ENCODE results near the gene DNHD1.
"Not testable (repeated sequence)": the region's sequence is repeated elsewhere in the genome, so short reads cannot be mapped to it uniquely, and the experiment has no call there.

Gene DNHD1

DNA sequence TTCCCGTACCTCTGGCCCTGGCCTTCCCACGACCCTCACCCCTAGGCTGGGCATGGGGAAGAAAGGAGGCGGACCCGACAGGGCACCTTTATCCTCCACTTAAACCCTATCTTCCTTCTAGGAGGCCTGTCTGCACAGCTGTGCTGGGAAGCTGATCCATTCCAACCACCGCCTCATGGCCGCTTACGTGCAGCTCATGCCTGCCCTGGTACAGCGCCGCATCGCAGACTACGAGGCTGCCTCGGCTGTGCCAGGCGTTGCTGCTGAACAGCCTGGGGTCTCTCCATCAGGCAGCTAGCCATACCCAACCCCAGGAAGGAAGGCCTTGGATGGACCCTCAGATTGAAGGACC is 15.2 kb upstream of the DNHD1 start:
- no peak for DNase-seq

- DNase-seq, result no peak
Measured at GRCh38 chr11:6482441-6482840, 14.6 kb upstream of the DNHD1 start.

DNA sequence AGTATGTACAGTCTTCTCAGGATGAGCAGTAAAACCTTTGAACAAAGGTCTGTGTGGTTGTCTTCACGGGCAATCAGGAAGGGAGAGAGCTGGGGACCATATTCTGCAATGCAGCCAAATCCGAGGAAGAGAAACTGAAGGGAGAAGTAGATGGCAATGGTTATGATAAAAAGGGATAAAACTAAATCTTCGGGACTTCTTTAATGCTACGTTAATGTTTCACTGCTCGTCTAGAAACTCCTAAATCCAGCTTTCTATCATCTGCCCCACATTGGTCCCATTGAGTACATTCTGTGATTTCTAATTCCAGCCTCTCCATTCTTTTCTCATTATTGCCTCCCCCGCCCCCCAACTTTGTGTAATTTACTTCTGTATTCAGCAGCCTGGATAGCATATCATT is 14.1 kb upstream of the DNHD1 start:
- no peak for DNase-seq

DNA sequence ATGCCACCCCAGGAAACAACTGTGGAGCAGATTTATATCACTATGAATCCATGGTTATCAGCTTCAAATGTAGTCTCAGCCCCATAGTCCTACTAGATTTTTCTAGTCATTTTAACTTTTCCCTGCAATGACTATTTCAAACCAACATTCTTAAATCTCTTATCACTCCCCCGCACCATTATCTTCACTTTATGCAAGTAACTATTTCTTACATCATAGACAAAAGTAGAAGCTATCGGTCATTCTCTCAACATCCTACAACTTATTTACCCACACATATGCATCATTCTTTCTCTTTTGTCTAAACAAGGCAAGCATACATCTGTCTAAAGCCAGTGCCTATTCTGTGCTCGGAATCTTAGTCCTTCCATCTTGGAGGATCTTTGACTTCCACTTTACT is 11.4 kb upstream of the DNHD1 start:
- no peak for DNase-seq

DNA sequence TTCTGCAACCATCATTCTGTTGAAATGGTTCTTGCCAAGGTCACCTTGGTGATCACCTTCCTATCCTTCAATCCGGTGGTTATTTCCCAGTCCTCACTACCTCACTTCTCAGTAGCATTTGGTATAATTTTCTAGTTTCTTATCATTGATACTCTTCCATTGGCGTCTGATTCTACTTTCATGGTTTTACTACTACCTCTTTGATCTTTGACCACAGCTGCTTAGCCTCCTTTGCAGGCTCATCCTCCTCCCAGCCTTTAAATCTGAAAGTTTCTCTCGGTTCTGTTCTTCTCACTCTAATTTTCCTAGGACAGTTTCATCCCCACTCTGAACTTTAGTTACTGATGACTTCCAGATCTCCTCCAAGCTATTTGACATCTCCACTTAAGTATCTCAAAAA is 10.8 kb upstream of the DNHD1 start:
- no peak for DNase-seq

GRCh38 chr11:6486938-6487337 is 10.1 kb upstream of the DNHD1 start:
- DNase-seq, result no peak

DNA sequence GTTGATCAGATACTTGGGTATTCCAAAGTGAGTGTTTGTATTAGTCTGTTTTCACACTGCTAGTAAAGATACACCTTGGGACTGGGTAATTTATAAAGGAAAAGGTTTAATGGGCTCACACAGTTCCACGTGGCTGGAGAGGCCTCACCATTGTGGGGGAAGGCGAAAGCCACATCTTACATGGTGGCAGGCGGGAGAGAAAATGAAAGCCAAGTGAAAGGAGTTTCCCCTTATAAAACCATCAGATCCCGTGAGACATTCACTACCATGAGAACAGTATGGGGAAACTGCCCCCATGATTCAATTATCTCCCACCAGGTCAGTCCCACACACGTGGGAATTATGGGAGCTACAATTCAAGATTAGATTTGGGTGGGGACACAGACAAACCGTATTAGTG is 8.7 kb upstream of the DNHD1 start:
- DNase-seq, result no peak

DNA sequence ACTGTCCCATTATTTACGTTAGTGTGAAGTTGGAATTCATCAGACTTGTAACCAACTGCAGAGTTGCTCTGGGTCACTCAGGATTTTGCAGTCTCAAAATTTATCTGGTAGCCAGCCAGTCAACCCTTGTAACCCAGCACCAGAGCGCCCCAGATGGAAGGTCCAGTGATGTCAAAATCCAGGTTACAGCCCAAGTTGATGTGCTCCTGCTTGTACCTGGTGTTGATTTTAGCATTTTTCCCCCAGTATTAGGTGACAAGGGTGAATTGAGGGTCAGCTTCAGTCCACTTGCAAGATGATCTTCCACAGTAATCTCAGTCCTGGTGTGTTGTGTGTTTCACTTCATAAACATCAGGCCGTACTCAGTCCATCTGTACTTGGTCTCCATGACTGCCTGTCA is 8.3 kb upstream of the DNHD1 start:
- DNase-seq, result no peak

DNA sequence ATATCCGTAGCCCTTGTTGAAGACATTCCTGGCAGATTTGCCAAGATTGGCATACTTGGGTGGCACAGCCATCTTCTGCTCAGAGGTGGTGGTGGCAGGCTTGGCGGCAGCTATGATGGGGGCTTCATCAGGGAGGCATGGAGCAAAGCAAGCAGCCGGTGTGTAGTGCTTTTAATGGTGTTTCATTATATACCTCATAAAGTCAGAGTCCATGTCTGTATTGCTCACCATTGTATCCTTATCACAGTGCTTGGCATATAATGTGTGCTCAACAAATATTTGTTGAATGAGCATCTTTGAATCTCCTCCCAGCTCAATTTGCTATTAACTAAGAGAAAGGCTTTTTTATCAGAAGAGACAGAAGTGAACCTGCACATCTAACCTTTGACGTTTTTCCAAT is 7.8 kb upstream of the DNHD1 start:
- no peak for DNase-seq

DNA sequence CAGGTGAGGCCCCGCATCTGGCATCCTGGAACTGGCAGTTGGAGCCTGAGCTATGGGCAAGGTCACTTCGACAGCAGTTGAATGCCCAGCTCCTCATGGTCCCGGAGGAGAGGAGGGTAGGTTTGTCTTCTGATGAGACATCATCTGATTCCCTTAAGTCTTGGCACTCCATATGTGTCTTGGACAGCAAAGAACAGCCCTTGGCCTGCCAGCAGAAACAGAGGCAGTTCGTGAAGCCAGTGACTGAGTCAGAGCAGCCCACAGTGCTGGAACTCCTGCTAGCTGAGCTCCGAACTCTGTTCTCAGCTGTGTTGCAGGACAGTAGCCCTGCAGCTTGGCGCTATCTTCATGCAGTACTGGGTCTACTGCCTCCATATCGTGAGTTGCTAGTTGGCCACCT is 1.0 kb downstream of the DNHD1 start:
- no peak for DNase-seq

- DNase-seq, result no peak
Measured at GRCh38 chr11:6498544-6498943, 1.5 kb downstream of the DNHD1 start.

GRCh38 chr11:6502382-6502781 is 5.3 kb downstream of the DNHD1 start:
- DNase-seq, result no peak

GRCh38 chr11:6504166-6504565 is 7.1 kb downstream of the DNHD1 start:
- DNase-seq, result no peak

DNA sequence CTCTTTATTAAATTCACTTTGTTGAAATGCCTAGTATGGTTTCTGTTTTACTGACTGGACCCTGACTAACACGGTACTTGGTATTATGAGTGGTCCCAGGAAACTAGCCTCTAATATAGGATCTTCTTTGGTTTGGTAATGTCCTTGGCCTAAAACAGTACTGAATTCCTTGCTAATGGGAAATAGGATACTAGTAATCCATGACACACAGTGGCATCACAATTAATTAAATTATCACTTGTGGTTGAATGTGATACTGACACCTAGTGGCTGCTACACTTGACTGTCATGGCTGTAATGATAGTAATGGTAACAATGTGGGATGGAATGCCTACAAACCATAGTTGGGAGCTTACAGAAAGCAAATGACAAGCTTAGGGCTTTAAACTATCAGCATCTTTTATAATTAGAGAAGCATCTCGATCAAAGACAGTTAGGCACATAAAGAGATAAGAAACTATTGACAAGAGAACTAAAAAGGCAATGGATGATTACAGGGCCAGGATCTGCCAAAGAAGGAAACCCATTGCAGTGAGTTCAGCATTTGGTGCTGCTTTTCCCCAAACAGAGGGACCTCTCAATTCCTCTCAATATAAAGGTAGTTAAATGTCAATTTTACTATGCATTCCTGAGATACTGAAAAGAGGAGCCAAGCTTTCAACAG is 8.6 kb downstream of the DNHD1 start:
- peak; percentile 0 for DNase-seq

GRCh38 chr11:6516865-6517264 is 19.8 kb downstream of the DNHD1 start:
- no peak for DNase-seq

DNA sequence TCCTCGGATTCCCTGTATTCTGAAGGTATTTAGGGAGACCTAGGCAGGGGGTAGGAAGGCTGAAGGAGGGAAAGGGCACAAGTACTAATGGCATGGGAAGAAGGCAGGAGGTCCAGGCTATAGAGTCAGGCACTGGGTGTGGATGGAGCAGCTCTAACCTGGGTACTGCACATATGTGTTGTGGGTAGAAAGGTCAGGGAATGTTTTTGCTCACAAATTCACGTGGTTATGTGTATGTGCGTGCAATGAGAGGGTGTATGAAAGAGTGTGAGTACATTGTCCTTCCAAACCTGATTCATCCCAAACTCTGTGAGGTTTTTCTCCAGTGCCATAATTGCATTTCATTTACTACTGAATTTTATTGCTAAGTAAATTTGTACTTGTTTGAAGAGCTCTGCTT is 23.2 kb downstream of the DNHD1 start:
- no peak for DNase-seq

- not testable (repeated sequence) for DNase-seq
Measured at GRCh38 chr11:6521946-6522345, 24.9 kb downstream of the DNHD1 start.

DNA sequence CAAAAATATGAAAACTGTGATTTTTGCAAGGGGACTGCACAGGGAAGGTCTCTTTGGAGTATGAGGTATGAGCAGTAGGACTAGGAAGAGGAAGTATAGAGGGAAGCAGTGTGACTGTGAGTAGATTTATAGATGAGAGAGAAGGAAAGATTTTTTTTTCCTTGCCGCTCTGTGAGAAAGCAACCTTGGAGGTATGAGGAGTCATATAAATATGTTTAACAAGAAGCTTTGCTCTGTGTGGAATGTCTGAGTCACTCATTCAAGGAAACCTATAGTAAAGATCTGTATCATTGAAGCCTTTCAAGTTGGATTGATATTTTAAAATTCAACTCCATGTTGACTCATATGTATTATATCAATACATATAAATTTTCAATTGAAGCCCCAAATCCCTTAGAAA is 26.2 kb downstream of the DNHD1 start:
- no peak for DNase-seq

DNA sequence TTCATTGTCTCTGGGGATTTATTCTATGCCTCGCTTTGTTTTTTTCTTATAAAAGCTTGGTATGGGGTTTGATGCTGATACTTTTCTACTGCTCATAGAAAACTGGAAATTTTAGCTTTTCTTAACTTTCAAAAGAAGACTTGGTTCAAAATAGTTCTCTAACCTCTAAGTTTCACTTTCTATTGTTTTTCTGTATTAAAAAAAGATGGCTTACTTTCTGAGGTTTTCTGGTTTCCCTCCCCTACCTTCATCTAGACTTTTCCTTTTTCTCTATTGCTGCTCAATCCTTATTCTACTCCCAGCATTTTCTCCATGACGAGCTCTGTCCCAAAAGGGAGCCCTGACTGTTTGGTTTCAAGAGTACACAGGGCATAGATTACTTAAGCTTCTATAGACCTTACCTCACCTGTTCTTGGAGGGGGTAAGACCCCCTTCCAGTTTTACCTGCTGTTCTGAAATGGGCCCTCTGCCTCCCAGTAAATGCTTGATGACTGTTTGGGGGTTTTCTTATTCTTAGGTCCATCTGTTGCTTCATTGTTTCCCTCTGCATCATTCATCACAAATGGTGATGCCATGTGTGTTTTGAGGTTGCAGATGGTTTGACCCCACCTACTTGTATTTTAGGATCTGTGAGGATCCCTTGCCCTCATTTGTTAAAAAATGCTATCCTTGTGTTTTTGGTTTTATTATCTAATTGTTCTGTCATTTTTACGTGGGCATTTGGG is 29.5 kb downstream of the DNHD1 start:
- DNase-seq, result no peak

GRCh38 chr11:6529266-6529665 is 32.2 kb downstream of the DNHD1 start:
- no peak for DNase-seq

DNA sequence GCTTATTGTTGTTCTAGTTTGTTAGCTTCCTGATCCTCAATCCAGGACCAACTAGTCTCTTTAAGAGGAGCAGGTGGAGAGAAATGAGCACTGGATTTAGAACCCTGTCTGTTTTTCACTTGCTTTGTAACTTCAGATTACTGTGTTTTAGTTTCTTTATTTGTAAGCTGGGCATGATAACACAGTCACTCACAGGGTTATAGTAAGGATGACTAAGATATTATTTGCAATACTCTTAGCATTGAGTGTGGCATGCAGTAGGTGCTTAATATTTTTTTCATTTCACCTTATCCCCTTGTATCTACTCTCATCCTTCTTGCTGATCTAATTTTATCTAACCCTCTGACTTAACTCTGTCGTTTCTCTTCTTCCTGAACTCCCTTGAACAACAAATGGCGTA is 33.8 kb downstream of the DNHD1 start:
- no peak for DNase-seq

- DNase-seq, result no peak
Measured at GRCh38 chr11:6531267-6531752, 34.2 kb downstream of the DNHD1 start.

GRCh38 chr11:6538456-6538855 is 41.4 kb downstream of the DNHD1 start:
- no peak for DNase-seq

- no peak for DNase-seq
Measured at GRCh38 chr11:6538945-6539344, 41.9 kb downstream of the DNHD1 start.

- no peak for DNase-seq
Measured at GRCh38 chr11:6539748-6540268, 42.7 kb downstream of the DNHD1 start.
